Measurements from ENCODE around the gene BDNF. TPM values are rescaled to one million over a fixed set of nuclear protein-coding genes. Genes with fewer than 3 reads are reported as not detected.
A peak's percentile ranks its signal among the peaks of the same experiment; 100 is the strongest.

The BDNF gene
- total RNA-seq, 2 donors from 2014 or later = 0.33 TPM; not detected in 1

DNA sequence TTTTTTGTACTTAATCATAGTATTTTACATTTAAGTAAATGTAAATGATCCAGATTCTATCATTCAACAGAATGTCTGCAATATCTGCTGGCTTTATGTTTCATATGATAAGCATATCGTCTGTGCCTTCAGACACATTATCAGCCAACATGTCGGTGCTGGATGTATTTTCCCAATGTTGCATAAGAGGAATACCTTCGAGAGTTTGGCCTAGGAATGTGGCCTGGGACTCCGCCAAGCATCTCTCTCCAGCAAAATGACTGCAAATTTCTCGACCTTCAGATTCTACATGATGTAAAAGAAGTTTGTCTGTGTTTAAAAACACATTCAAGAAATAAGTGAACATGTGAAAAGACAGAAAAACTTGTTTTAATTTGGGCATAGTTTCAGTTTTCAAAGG lies 6.9 kb downstream of the BDNF start:
- H3K4me1 Mint-ChIP-seq = peaks cover 5% of the 10 kb centered on the region
- DNase-seq = no peak
- TF ChIP-seq, protein P1, sequence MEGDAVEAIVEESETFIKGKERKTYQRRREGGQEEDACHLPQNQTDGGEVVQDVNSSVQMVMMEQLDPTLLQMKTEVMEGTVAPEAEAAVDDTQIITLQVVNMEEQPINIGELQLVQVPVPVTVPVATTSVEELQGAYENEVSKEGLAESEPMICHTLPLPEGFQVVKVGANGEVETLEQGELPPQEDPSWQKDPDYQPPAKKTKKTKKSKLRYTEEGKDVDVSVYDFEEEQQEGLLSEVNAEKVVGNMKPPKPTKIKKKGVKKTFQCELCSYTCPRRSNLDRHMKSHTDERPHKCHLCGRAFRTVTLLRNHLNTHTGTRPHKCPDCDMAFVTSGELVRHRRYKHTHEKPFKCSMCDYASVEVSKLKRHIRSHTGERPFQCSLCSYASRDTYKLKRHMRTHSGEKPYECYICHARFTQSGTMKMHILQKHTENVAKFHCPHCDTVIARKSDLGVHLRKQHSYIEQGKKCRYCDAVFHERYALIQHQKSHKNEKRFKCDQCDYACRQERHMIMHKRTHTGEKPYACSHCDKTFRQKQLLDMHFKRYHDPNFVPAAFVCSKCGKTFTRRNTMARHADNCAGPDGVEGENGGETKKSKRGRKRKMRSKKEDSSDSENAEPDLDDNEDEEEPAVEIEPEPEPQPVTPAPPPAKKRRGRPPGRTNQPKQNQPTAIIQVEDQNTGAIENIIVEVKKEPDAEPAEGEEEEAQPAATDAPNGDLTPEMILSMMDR (conservative IDR thresholded peaks at IDR 0.05) = no peak
- 80 to 95% methylated on average over 3 to 5 of the region's 5 CpGs for WGBS, 2 experiments (ENCODE audit: insufficient coverage in 1 of 2, insufficient read length in 1 of 2)
- Histone ChIP-seq H3K9ac (ENCODE audit: extremely low read depth, low read length, poor library complexity, severe bottlenecking) (no peak overlapping the region), H3K4me1 (ENCODE audit: control insufficient read depth, insufficient read depth, low read length) (no peaks in the 10 kb centered on the region), H3K36me3 (ENCODE audit: control insufficient read depth, insufficient read depth, low read length) (no peaks in the 10 kb centered on the region), H3K4me3 (ENCODE audit: low read length) (no peak overlapping the region), H3K27me3 (ENCODE audit: control insufficient read depth, insufficient read depth, low read length, poor library complexity, severe bottlenecking) (peaks cover 23% of the 10 kb centered on the region), H3K9me3 (ENCODE audit: control insufficient read depth, low read length) (no peaks in the 10 kb centered on the region), H3K27ac (ENCODE audit: low read depth, low read length) (no peak overlapping the region)
- H3K27ac Mint-ChIP-seq = no peak overlapping the region
- no peak overlapping the region for H3K4me3 Mint-ChIP-seq
- H3K36me3 Mint-ChIP-seq (ENCODE audit: low read depth) = no peaks in the 10 kb centered on the region
- no peaks in the 10 kb centered on the region for H3K9me3 Mint-ChIP-seq
- H3K27me3 Mint-ChIP-seq (ENCODE audit: insufficient read depth) = peaks cover 23% of the 10 kb centered on the region

DNA sequence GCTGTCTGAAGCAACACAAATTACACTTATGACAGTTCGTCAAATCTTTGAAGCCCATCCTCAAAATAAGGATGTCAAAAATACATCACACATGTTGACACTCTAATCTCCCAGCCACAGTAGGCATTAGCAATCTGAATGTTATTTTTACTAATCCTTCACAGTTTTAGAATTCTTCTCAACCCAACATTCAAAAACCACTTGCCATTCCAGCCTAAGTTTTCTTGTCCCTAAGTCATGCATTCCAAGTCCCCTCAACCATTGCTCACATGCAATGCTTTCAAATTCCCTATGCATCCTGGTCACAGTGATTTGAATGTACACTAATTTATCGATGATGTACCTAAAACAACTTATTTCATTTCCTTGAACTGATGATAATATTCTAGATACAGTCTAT lies 7.5 kb downstream of the BDNF start:
- Histone ChIP-seq H3K4me1 (ENCODE audit: control insufficient read depth, insufficient read depth, low read length) (peaks cover 3% of the 10 kb centered on the region), H3K9me3 (ENCODE audit: control insufficient read depth, low read length) (no peaks in the 10 kb centered on the region), H3K4me3 (ENCODE audit: low read length) (no peak overlapping the region), H3K27ac (ENCODE audit: low read depth, low read length) (no peak overlapping the region), H3K27me3 (ENCODE audit: control insufficient read depth, insufficient read depth, low read length, poor library complexity, severe bottlenecking) (peaks cover 17% of the 10 kb centered on the region), H3K9ac (ENCODE audit: extremely low read depth, low read length, poor library complexity, severe bottlenecking) (no peak overlapping the region), H3K36me3 (ENCODE audit: control insufficient read depth, insufficient read depth, low read length) (no peaks in the 10 kb centered on the region)
- H3K4me1 Mint-ChIP-seq = peaks cover 10% of the 10 kb centered on the region
- H3K4me3 Mint-ChIP-seq = no peak overlapping the region
- TF ChIP-seq, protein P1 (conservative IDR thresholded peaks at IDR 0.05) = no peak
- H3K9me3 Mint-ChIP-seq = no peaks in the 10 kb centered on the region
- DNase-seq = no peak
- H3K27ac Mint-ChIP-seq = no peak overlapping the region
- 88 to 100% methylated on average over 1 to 2 of the region's 2 CpGs for WGBS, 2 experiments (ENCODE audit: insufficient coverage in 1 of 2, insufficient read length in 1 of 2)
- peaks cover 20% of the 10 kb centered on the region for H3K27me3 Mint-ChIP-seq (ENCODE audit: insufficient read depth)
- H3K36me3 Mint-ChIP-seq (ENCODE audit: low read depth) = no peaks in the 10 kb centered on the region

DNA sequence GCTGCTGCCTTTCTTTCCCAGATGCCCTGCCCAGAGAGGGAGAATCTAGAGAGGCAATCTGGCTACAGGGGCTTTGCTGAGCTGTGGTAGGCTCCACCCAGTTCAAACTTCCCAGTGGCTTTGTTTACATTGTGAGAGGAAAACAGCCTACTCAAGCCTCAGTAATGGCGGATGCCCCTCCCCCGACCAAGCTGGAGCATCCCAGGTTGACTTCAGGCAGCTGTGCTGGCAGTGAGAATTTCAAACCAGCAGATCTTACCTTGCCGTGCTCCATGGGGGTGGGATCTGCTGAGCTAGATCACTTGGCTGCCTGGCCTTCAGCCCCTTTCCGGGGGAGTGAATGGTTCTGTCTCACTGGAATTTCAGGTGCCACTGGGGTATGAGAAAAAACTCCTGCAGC lies 12.2 kb downstream of the BDNF start:
- peak; percentile 86 for DNase-seq
- H3K9me3 ChIP-seq (ENCODE audit: control insufficient read depth, low read length) = no peaks in the 10 kb centered on the region
- Mint-ChIP-seq H3K4me1 (peaks cover 14% of the 10 kb centered on the region), H3K9me3 (peaks cover 6% of the 10 kb centered on the region), H3K36me3 (ENCODE audit: low read depth) (no peaks in the 10 kb centered on the region), H3K4me3 (no peak overlapping the region), H3K27me3 (ENCODE audit: insufficient read depth) (peaks cover 7% of the 10 kb centered on the region), H3K27ac (peak overlapping the region; percentile 50)
- H3K9ac ChIP-seq (ENCODE audit: extremely low read depth, low read length, poor library complexity, severe bottlenecking) = no peak overlapping the region
- H3K4me3 ChIP-seq (ENCODE audit: low read length) = no peak overlapping the region
- H3K27ac ChIP-seq (ENCODE audit: low read depth, low read length) = no peak overlapping the region
- H3K27me3 ChIP-seq (ENCODE audit: control insufficient read depth, insufficient read depth, low read length, poor library complexity, severe bottlenecking) = no peaks in the 10 kb centered on the region
- peaks cover 3% of the 10 kb centered on the region for H3K4me1 ChIP-seq (ENCODE audit: control insufficient read depth, insufficient read depth, low read length)
- TF ChIP-seq, protein P1 (conservative IDR thresholded peaks at IDR 0.05) = no peak
- H3K36me3 ChIP-seq (ENCODE audit: control insufficient read depth, insufficient read depth, low read length) = no peaks in the 10 kb centered on the region
- 65 to 81% methylated on average over 4 of the region's 4 CpGs for WGBS, 2 experiments (ENCODE audit: insufficient coverage in 1 of 2, insufficient read length in 1 of 2)
